Amygdala (tissue), 56 donors: ENCODE measurements around the gene PRKAG3.

Source experiments
- DNase-seq, 56 donors: peaks; one replicate each; lab custom pipeline; 2025; lab: John Stamatoyannopoulos, UW

Gene PRKAG3

DNA sequence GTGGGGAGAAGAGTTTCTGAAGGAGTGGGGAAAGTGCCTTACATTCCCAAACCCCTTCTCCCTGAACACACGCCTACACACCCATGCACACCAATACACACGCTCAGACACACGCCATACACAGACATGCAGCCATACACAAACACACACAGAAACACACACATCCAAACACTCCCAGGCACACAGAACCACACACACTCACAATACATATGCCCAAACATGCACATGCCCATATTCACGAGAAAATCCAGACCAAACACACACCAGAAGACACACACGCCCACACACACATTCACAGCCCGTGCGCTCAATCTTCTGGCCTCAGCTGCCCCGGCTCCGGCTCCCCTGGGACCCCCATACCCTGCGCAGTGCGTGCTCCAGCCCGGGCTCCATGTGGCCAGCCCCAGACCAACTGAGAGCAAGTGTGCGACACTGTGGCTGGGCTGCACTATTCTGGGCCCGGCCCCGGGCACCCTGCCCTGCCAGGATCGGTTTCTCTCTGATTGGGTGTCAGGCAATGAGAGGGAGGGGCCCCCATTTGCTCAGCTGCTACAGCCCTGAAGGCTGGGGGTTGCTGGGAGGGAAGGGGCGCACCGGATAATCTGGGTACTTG is at the start of gene PRKAG3:
TSS of gene PRKAG3 (minus strand) at position 426 of the 613 bp plus-strand sequence.
- DNase-seq, result no peak

DNA sequence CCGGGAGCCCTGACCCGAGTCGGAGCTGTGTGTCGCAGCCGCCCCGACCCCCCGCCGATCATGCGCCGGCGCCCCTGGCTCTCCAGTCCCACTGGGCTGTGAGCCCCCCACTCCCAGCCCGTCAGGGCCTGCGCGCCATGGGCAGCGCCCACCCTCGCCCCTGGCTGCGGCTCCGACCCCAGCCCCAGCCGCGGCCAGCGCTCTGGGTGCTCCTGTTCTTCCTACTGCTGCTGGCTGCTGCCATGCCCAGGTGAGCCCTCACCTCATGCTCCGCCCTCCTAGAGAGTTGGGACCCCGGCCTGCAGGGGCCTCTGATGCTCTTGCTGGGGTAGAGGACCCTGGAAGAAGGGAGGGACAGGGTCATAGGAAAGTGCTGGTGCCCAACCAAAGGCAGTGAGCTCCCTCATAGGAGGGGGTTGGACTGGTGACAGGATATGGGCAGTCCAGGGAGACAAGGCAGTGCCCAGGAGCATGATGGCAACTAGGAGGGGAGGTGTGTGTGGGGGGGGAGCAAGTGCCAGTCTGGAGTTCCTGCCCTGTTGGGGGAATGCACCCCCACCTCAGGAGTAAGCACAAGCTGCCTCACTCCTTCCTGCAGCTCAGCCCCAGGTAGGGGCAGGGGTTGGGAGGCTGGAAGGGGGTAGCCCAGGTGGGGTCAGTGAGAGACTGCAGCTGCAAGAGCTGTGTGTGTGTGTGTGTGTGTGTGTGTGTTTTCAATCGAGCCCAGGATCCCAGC is 49.4 kb upstream of the PRKAG3 start:
- DNase-seq, result no peak

DNA sequence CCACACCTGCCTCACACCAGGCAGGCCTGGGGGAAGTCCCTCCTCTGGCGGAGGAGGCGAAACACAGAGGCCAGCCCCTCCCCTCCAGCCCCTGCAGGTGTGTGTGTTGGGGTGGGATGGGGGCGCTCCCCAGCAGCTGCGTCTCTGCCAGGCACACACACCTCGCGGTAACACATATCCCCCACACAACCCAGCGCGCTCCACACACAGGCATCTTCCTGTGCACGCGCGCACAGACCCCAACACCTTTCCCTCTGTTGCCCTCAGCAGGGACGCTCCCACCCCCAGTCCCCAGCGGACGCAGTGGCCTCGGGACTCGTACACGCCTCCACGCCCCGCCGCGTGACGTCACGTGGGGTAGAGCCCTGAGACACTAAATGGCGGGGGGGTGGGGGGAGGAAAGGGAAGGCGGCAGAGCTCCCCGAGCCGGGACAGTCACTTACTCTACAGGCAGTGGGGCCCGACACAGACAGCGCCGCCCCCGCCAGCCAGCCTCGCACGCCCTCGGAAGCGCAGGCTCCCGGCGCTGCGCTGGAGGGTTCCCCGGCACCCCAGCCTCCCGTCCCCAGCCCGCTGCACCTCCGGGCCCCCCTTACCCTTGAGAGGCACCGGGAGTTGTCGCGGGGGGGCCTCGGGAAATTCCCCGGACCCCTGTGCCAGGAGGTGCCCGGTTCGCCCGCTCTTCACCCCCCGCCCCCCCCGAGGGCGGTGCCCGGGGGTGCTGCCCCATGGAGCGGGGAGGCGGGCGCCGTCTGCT is 48.7 kb upstream of the PRKAG3 start, which contains the start of gene WNT10A:
TSS of gene WNT10A (plus strand) at position 751 of the 757 bp plus-strand sequence. CDS start 144 bp downstream, outside the sequence.
- DNase-seq, result peak in 4 of 56 donors; percentile 12 to 42 (median 19)

DNA sequence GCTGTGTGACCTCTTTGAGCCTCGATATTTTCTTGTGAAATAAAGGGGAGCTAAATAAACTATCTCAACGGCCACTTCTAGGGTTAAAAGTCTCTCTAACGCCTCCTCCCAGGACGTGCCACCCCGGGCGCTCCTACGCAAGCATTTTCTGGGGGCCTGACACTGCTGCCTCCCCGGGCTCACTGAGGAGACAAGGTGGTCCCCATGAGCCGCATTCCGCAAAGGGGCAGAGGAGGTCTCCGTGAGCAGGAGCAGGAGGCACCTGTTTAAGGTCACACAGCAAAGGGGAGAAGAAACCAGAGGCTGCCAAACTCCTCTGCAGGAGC is 48.1 kb upstream of the PRKAG3 start:
- no peak for DNase-seq

DNA sequence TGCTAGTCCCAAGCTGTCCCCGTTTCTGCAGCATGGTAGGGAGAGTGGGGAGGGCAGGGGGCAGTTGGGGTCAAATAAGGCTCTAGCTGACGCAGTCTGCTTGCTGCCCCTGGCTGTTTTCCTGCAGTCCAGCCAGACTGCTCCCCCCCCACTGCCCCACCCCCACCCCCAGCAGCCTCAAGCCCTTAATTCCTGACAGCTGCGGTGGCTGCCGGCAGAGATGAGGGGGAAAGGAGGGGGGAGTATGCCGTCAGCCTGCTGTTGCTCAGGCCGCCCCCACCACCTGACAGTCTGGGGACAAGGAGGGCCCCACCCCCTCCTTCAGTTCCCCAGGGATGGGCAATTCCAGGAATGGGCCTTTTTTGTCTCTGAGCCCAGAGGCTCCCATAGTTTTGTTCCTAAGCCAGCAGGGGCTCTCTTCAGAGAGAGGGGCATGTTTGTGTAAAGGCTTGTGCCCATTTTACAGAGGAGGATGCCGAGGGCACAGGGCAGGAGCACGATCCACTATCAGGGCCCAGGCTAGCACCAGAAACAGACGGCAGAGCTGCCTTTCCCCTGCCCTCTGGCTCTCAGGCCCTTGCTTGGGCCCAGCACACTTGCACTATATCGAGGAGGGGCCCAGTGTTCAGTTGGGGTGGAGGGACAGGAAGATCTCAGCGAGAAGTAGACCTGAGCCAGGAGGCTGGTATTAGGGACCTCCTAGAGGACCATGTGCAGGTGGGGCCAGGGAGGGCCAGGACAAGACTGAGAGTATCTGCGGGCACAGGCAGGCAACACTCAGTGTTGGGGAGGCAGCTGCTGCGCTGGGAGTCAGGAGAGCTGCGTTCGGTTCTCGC is 47.5 kb upstream of the PRKAG3 start:
- no peak for DNase-seq

DNA sequence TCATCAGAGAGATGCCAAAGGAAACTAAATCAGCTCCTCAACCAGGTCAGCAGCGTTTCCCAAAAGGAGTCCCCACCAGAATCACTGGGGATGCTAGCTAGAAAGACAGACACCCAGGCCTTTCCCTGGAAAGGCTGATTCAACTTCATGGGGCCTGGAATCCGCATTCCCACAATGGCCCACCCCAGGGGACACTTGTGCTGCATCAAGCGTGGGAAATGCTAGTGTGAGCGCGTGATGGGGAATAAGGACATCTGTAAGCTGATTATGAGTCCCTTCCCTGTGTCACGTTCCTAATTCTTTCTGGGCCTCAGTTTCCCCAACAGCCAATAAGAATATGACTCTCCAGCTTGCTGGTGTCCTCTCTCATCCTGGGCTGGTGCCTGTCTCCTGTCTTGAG is 46.9 kb upstream of the PRKAG3 start:
- no peak for DNase-seq

DNA sequence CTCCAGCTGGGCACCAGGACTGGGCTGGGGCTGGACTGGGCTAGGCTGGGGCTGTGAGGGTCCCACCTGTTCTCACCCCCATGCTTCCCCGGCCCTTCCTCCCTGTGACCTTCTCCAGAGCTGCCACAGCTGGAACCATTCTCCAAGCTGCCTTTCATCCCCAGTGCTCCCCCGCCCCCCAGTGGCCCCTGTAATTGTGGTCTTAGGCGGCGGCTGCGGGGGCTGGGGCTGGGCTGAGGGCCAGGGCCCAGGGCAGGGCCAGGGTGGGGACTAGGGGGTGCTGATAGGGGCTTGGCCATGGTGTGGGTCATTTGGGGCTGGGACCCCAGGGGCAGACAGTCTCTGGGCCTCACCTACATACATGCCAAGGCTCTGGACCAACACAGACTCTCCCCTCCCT is 46.3 kb upstream of the PRKAG3 start:
- DNase-seq, result no peak

DNA sequence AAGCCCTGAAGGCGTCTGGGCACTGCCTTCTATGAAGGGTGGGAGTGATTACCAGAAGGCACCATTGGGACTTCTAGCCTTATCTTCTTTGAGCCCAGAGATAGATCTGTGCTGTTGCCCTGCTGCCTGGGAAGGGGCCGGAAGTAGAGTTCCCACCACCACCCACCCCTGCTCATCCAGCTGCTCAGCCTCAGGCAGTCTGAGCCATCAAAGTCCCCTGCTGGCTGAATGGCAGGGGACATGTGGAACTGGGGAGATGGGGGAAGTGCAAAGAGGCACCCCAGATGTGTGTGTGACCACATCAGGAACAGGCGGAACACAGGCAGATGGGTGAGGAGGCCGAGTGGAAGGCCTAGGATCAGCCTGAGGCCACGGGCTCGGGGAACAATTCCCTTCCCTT is 45.7 kb upstream of the PRKAG3 start:
- DNase-seq, result no peak

DNA sequence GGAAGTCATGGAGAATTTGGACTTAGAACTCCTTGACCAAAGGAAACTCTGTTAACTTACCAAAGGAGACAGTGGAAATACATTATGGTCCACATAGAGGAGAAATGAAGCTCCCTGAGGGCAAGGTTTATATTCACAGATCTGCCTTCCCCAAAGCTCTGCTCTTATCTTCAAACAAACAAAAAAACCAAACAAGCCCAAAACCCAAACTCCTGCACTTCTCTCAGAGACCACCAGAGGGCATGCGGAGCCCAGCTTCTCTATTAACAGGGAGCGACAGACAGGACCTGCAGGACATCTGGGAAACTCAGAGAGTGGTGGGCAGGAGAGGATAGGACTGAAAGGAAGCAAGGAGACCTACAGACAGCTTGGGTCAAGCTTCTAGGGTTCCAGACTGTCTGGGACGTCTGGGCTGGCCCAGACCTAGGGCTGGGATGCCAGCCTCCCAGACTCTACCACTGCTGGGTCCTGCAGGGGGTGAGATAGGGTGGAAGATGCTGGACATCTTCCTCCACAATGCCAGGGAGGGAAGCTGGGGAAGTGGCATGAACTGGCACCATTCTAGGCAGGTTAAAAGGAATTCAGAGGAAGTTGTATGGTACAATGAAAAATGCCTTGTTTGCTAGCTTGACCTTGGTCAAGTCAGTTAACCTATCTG is 45.1 kb upstream of the PRKAG3 start:
- DNase-seq, result peak in 48 of 56 donors; percentile 5 to 89 (median 38)

DNA sequence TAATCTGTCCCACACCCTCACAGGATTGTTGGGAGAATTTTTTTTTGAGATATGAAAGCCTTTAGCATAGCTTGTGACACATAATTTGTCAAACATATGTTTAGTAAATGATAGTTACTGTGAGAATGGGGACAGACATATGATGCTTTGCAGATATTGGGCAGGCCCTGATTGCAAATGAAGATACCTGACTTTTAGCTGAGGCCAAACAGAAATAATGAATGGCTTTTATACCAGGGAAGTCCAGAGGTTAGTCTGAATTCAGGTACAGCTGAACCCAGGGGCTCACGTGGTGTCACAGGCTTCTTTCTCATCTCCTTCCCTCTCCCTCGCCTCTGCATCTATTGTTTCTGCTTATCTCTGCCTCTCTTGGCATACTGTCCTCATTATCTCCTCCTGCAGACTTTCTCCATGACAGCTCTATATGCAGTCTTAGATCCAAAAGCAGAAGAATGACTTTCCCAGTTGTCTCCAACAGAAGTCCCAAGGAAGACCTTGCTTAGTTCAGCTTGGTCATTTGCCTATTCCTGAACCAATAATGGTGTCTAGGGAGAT is 44.2 kb upstream of the PRKAG3 start:
- no peak for DNase-seq

DNA sequence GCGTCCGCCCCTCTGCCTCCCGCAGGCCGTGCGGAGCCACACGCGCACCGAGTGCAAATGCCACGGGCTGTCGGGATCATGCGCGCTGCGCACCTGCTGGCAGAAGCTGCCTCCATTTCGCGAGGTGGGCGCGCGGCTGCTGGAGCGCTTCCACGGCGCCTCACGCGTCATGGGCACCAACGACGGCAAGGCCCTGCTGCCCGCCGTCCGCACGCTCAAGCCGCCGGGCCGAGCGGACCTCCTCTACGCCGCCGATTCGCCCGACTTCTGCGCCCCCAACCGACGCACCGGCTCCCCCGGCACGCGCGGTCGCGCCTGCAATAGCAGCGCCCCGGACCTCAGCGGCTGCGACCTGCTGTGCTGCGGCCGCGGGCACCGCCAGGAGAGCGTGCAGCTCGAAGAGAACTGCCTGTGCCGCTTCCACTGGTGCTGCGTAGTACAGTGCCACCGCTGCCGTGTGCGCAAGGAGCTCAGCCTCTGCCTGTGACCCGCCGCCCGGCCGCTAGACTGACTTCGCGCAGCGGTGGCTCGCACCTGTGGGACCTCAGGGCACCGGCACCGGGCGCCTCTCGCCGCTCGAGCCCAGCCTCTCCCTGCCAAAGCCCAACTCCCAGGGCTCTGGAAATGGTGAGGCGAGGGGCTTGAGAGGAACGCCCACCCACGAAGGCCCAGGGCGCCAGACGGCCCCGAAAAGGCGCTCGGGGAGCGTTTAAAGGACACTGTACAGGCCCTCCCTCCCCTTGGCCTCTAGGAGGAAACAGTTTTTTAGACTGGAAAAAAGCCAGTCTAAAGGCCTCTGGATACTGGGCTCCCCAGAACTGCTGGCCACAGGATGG is 42.0 kb upstream of the PRKAG3 start:
- no peak for DNase-seq

DNA sequence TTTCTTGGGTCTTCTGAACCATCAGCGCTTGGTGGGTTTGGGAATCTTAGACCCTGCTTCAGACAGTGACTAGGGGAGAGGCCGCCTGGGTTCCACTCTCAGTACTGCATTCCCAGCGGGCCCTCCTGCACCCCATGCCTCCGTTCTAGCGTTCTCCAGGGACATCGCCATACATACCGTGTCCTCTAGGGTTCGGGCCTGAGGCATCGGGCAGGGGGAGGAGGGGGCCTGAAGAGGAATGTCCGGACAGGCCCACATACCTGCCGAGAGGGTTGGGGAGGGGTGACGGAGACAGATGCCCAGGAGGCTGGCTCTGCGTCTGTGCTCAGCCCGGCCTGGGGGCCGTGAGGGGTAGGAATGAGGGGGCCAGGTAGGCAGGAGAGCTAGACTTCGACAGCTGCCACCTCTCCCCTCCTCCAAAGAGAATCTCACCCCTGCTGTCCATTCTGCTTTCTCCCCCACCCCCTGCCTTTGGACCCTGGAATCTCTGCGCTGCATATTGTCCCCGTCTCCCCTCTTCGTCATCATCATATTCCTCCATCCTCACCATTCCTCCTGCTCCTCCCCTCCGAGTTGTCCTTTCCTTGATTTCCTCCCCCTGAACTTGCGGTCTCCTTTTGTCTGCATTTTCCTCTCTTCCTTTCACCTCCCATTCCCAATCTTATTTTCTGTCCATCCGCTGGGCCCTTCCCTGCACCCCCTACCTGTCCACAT is 41.2 kb upstream of the PRKAG3 start:
- DNase-seq, result no peak

DNA sequence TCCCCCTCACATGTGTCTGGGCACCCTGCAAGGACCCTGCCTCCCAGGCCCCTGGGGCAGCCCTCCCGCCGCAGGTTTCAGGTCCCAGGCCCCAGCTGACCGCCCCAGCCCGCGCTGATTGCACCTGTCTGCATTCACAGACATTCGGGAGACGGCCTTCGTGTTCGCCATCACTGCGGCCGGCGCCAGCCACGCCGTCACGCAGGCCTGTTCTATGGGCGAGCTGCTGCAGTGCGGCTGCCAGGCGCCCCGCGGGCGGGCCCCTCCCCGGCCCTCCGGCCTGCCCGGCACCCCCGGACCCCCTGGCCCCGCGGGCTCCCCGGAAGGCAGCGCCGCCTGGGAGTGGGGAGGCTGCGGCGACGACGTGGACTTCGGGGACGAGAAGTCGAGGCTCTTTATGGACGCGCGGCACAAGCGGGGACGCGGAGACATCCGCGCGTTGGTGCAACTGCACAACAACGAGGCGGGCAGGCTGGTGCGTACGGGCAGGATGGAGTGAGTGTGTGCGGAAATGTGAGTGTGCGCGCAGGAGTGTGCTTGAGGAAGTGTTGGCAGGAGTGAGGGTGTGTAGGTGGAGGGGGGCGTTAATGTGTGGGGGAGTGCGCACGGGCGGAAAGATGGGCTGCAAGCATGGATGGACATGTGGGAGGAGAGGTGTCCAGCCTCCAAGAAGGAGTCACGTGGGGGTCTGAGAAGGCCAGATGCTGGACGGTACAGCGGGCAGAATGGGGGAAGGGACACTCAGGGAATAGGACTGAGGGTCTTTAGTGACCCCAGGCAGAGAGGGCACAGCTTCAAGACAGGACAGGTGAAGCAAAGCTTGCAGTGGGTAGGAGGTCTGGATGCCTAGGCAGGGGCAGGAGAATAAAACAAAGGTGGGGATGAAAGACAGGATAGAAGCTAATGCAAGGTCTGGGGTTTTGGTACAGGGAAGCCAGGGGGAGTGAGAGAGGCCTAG is 40.0 kb upstream of the PRKAG3 start:
- DNase-seq, result no peak

DNA sequence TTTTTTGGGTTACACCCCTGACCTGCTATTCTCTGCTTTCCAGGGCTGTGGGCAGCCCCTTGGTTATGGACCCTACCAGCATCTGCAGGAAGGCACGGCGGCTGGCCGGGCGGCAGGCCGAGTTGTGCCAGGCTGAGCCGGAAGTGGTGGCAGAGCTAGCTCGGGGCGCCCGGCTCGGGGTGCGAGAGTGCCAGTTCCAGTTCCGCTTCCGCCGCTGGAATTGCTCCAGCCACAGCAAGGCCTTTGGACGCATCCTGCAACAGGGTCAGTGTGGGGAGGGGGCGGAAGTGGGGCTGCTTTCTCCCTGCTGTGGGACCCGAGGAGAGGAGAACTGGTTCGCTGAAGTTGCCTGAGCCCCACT is 39.4 kb upstream of the PRKAG3 start:
- DNase-seq, result peak in 12 of 56 donors; percentile 7 to 42 (median 15)

DNA sequence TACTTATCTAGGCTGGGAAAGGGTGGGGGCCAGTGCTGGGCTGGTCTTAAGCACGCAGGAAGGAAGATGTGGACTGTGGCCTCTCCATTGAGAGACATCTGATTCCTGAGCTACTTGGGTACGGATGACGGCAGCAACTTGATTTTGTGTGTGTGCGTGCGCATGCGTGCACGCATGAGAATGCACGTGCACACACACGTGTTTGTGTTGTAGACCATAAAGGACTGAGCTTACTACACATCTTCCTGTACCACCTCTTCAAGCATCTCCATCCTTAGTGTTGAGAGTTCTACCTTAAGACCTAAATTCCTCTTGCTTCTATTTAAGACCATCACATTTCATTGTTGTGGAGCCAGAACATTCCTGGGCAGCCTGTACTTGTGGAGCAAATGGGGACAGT is 37.5 kb upstream of the PRKAG3 start:
- no peak for DNase-seq

DNA sequence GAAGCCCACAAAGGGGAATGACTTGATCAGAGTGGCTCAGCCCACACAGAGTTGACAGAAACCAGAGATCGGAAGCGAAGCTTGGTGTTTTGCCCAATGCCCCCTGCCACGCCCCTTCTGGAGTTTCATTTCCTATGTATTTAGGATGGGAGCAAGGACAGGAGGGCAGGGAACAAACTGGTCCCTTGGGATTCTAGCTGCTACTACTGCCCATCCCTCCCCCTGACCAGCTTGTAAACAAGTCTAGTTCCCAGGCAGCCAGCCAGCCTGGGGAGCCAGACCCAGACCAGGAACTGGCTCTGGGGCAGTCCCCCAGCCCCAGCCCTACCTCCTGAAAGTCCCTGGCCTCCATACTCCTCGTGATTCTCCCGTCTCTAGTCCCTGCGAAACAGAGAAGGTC is 36.3 kb upstream of the PRKAG3 start:
- DNase-seq, result no peak

DNA sequence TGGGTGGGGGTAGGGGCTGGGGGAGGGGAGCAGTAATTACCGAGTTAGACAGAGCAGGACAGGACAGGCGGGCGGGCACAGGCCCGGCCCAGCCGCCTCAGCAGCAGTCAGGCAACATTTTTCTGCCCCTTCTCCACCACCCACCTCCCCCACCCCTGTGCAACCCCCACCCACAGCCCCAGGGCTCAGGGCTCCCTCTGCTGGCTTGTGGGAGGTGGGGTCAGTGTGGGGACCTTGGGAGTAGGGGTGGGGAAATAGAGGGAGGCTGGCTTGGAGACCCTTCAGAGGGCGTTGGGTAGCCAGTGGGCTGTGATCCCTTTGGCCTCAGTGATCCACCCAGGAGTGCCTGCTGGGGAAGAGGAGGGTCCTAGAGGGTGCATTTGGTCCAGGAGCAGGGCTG is 34.4 kb upstream of the PRKAG3 start:
- DNase-seq, result no peak
